GM18502 (cell line): ENCODE results near the gene FAM170B.

Source experiments
- ATAC-seq: cut with Tn5 transposase; IDR thresholded peaks from one replicate; pipeline ENCODE4 v1.9.1; 2021; ENCODE audit warnings: mild to moderate bottlenecking; ENCODE audit not compliant: unreplicated experiment, poor library complexity

Gene FAM170B

DNA sequence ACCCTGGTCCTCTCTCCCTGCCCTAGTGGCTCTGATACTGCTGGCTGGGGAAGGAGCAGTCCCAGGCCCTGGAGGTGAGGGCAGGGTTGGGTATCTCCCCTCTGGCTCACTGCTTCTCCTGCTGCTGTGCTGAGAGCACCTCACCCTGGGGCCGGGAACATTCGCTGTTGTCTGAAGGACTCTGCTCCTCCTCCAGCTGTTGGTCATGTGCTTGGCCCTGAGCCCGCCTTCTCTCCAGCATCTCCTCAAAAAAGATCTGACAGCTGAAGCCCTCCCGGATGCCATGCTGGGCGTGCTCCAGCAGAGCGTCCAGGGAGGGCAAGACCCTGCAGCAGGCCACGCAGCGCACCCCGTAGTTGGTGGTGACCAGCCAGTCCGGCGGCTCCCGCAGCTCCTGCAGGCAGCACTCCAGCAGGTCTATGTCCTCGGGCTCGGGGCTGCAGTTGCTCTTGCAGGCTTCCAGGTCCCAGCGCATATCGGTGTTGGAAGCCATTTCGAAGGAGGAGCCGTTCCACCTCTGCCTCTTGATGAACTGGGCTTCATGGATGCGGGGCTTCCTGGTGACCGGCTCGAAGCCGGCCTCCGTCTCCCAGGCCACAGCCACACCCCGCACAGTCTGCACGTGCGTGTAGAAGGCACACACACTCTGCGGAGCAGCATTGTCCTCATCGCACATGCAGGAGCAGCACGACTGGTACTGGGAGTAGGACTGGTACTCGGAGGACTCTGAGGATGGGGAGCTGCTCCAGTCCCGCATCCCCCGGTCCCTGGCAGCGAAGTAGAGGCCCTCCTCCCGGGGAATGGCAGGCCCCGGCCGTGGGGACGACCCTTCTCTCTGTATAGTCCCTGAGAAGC is 2.1 kb downstream of the FAM170B start:
- no peak for ATAC-seq

- ATAC-seq, result no peak
Observed at GRCh38 chr10:49129376-49129775, 4.4 kb downstream of the FAM170B start.

- ATAC-seq, result no peak
Observed at GRCh38 chr10:49128854-49129253, 5.0 kb downstream of the FAM170B start.

GRCh38 chr10:49123981-49124950 is 9.6 kb downstream of the FAM170B start:
- no peak for ATAC-seq

GRCh38 chr10:49120911-49121310 is 12.9 kb downstream of the FAM170B start:
- ATAC-seq, result no peak

GRCh38 chr10:49119746-49120145 is 14.1 kb downstream of the FAM170B start:
- no peak for ATAC-seq

GRCh38 chr10:49118430-49119074 is 15.3 kb downstream of the FAM170B start:
- ATAC-seq, result no peak

DNA sequence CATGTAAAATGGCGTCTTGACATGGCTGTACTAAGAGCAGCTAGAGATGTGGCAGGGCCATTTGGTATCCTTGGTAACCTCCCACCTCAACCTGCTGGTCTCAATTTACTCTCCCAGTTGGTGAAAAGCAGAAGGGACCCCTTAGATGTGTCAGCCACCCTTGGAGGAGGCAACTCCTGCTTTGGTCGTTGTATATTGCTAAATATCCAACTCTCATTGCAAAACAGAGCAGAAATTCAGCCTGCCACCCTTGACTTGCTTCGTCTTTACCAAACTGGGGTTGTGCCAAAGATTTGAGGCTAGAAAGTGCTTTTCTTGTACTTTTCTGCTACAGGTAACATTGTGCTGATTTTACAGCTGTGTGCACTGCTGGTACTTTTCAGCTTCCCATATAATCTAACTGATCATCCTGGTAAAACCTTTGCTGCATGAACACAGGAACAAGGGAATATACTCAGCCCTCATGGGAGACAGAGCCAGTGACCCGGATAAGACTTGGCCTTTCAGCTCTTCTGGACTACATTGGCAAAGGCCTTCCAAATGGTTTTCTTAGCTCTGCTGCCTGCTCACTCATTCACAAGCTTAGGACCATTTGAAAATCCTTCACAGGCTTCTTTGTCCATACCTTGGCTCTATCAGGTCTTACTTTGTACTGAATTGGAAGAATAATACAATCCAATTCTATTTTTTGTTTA is 16.3 kb downstream of the FAM170B start:
- no peak for ATAC-seq

- ATAC-seq, result no peak
Observed at GRCh38 chr10:49116509-49117375, 17.1 kb downstream of the FAM170B start.

- ATAC-seq, result no peak
Observed at GRCh38 chr10:49115796-49116508, 17.9 kb downstream of the FAM170B start.

DNA sequence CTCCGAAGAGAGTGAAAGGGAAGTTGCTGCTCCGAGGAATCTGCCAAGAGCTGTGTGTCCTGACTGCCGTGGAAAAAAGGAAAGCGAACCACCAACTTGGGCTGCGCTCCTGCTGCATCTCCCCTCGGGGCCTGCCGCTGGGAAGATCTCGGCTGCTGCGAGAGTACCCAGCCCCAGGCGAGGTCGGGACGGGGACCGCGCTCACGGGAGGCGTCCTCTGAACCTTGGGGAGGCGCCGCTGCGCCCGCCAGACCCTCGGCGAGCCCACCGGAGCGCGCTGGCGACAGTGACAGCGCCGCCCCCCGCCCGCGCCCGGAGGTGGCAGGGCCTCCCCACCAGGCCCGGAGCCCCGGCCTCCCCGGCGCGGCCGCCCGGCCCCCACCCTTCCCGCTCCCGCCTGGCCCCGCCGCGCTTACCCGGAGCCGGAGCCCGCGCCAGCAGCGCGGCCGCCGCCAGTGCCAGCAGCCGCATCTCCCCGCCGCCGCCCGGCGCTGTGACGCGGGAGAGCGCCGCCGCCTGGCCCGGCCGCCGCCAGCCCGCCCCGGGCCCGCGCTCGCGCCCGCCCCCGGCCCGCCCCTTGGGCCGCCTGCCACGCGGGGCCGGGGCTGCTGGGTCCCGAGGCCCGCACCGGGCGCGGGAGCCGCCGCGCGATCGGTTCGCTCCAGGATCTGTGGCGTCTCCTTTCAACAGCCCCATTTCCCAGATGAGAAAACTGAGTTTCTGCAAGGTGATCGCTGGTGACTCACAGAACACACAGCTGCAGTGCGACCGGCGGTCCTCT is 18.6 kb downstream of the FAM170B start, which contains the start of gene VSTM4:
Gene VSTM4 (minus strand): TSS at position 508 of the 781 bp plus-strand sequence. CDS start 37 bp downstream, at position 471.
- ATAC-seq, result no peak

DNA sequence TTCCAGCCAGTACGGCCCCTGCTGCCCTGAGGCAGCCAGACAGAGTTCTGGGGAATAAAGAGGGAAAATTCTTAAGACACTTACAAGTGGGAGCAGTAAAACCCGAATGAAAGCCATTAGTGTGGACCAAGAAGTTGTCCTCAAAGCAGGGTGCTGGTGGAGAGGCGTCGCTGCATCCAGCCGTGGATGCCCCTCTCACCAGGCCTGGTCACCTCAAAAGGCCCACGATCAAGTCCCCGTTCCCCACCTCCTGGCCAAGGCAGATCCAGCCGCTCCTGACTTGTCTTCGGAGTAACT is 19.2 kb downstream of the FAM170B start:
- no peak for ATAC-seq

DNA sequence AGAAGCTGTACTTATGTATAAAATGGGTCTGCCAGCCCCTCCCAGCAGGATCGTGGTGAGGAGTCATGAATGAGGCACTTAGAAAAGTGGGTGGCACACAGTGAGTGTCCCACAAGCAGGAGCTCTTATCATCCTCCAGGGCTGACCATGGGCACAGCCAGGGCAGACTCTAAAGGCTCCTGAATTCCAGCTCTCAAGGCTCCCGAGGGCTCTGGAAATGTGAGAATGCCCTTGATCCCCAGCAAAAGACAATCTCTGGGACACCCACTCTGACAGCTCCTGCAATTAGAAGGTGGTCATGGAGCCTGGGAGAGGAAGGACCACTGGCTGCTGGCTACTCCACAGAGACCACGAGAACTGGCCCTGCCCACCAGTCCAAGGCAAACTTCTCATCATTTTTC is 20.1 kb downstream of the FAM170B start:
- ATAC-seq, result no peak

DNA sequence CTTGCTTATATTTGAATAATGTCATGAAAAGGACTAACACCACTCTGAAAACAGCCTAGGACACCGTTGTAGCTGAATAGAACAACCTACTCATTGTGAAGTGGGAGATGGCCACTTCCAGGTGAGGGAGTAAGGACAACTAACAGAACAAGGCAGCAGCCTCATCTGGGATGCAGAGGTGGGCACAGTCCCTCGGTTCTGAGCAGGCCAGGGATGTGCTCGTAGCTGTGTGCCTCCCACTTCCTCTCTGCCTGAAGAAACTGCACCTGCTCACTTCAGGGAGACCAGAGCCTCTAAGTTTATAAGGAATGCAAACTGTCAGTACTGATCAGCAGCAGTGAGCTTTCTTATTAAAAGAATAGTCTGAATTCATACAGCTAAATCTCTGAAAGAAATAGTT is 21.0 kb downstream of the FAM170B start:
- ATAC-seq, result no peak

GRCh38 chr10:49112098-49112497 is 21.7 kb downstream of the FAM170B start:
- ATAC-seq, result no peak

DNA sequence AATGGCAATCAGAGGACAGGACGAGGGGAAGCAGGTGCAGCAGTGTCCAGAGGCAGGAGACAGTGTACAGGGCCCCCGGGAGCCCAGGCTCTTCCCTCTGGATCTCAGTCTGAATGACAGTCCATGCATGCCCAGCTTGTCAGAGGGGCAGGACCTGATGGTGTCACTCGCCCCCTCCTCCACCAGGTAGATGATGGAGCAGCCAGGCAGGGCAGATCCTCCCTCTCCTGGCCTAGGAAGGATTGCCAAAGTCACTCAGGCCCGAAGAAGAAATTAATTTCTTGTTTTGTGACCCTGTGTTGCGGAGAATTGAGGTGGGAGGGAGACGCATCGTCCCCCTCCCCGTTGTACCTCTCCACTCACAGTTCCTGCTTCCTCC is 22.5 kb downstream of the FAM170B start:
- no peak for ATAC-seq

DNA sequence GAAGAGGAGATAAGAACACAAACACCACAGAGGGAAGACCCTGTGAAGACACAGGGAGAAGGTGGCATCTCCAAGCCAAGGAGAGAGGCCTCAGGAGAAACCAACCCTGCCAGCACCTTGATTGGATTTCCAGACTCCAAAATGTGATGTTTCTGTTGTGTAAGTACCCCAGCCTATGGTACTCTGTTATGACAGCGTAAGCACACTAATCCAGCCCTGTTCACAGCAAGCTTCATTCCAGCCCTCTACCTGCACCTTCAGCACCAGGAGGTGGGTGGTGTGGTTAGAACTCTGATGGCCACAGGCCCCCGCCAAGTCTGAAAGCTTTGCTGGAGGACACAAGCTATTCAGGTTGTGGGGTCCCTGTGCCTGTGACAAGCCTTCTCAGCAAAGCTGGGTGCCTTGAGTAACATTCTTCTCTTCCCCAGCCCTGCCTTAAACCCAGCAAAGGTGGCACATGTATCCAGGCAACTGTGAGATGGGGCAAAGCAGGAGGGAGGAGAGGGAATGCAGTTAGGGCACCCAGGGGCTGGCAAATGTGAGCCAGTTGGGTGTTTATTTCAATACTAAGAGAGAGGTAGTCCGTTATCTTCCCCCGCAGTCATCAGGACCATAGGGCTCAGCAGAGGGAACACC is 23.0 kb downstream of the FAM170B start:
- ATAC-seq, result no peak
